HTERT RPE-1 (cell line): Measurements from ENCODE around the gene ADGRL3.

Experiments
- in situ Hi-C: fragments of 300-500 bp; cut with MboI; formaldehyde crosslinking; loops from 4 replicates; pipeline ENCODE4 v1.14.3; 2020; ENCODE audit warnings: low sequenced_read_pairs

The ADGRL3 gene

DNA sequence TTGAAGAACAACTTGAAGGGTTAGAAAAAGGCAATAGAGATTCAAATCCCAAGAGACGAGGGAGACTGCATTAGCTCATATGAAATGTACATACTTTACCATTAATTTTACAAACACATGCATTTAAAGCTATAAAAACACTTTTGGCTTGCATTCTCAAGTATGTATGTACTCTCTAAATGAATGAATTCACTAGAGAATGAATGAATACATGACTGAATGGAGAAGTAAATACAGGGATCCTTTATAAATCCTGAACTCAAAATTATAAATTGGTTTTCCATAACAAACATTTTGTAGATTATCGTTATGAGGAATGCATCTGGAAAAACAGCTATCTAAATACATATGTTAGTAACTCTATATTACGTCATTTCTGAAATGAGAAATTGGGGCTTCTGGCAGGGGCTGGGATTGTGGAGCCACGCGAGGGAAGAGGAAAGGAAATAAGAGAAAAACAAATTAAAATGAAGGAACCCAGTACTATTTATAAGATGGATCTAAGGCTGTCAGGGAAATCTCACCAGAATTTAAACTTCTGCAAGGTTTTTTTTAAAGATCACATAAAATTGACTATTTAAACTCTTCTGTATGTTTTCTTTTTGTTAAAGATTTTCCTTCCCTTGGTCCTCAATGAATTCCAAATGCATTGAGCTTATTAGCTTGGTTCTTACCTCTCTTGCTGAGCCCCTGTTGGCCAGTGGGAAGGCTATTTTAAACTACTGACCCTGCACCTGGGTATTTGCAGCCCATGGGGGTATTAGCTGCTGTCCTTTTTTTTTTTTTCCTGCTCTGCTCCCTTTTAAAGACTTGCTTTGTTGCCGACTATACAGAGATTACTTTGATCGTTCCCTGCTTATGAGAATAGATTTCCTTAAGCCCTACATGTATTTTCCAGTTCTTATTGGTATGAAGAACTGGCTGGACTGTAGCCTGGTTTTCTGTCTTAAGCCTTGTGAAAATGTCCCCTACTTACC, 207.8 kb downstream of the ADGRL3 start:
- in situ Hi-C loops, result no loop called here

DNA sequence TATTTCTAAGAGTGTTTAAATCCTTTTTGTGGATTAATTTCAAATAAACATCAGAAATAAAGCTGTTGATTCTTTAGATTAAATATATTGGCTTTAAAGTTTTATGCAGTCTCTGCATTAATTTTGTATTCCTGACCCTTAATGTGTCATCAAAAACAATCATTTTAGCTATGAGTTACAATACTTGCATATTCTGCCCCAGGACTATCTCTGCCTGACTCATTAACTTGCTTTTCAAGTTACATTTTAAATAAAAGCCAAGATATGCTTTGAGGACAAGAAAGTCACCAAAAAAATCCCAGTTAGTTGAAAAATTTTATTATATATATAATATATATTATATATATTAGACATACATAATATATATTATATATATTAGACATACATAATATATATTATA, 208.7 kb downstream of the ADGRL3 start:
- in situ Hi-C loops, result no loop called here

DNA sequence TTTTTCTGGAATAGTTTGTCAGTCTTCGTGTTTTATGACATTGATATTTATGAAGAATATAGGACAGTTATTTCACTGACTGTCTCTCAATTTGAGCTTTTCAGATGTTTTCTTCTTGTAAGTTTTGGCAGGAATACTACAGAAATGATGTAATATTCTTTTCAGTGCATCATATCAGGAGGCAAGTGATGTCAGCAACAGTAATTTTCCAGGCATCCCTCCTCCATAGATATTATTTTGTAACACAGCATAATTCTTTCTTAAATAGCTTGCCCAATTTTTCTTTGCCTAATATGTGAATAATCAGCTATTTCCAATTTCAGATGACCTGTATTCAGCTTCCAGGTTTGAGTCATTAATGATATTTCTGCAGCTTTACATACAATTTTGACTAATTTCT, 211.1 kb downstream of the ADGRL3 start:
- in situ Hi-C loops, result no loop called here

DNA sequence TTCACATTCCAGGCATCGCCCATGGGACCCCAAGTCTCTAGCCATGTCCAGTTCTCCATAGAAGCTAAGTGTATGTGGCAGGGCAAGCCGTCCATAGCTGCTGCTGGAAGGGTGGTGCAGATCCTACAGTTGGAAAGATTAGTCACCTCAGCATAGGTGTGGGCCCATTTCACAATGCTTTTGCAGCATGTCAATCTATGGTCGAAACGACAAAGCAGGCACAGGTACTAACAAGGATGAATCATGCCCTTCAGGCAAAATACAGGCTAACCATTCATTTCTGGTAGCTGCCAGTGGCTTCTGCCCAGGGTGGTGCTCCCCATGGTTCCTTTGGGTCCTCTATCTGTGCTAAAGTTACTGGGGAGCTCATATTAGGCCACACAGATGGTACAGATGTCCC, 225.2 kb downstream of the ADGRL3 start:
- in situ Hi-C loops, result no loop called here

DNA sequence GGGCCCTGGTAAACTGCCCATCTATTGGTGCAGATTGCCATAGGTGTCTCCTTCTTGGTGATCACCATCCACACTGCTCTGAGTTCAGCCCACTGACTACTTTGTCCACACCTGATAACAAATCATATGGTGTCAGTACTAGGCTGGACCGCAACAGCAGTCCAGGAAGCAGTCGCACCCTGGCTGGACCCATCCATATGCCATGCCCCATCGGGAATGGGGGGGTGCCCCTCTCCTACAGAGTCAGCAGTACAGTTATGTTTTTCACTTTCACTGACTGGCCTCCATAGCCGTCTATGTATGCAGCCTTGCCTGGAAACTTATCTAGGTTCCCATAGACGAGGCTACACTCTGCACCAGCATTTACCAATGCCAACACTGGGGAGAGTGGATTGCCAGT, 226.1 kb downstream of the ADGRL3 start:
- in situ Hi-C loops, result no loop called here

DNA sequence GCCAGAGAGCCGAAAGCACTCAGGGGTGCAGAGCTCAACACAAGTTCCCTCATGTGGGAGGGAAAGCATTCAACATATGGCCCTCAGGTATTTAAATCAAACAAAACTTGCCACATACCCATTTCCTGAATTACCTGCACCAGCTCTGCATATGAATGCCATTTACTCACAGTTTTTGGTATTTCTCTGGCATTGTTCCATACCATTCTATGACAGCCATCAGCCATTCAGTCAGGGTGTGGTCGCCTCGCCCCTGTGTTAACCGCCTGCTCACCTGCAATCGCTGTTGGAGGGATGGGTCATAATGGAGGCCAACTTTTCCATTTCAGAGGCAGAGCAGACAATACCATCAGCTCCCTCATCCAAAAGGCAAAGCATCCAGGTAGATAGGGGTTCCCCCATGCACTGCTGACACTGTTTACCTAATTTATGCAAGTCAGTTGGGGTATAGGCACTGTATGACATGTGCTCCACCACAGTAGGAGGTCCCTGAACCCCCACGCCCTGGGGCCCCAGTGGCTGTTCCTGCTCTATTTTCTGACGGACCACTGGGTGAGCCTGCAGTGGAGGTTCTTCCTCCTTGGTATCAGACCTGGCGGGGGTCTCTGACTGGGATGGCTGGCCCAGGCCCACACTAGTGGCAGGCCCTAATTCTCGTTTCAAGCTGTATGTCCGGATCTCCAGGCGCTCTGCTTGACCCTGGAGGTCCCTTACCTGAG, 227.1 kb downstream of the ADGRL3 start:
- in situ Hi-C loops, result no loop called here

DNA sequence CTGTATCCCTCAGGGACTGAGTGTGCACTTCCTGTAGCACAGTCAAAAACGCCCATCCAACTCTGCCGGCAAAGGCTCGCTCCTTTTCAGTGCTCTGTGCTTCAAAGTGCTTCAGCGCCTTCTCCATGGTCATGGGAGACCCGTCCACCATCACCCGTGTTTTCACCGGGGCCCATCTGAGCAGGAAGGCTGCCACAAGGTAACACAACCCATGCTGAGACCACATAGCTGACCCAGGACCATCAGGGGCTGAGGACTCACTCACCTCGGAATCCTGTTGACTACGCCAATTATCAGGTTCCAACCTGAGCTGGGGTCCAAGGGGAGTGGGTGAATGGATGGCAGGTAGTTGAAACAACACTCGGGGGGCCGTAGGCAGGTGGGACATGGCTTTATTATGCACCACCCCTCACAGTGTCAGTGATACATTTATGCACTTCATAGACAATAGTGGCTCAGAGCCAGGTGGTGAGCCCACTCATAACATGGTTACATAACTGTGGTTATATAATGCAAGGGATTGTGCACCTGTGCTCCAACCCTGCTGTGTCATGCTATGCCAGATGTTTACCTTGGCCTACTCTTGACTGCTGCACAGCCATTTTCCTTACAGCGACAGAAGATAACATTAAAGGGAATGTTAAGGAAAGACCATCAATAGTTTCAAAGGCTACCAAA, 227.8 kb downstream of the ADGRL3 start:
- in situ Hi-C loops, result no loop called here

DNA sequence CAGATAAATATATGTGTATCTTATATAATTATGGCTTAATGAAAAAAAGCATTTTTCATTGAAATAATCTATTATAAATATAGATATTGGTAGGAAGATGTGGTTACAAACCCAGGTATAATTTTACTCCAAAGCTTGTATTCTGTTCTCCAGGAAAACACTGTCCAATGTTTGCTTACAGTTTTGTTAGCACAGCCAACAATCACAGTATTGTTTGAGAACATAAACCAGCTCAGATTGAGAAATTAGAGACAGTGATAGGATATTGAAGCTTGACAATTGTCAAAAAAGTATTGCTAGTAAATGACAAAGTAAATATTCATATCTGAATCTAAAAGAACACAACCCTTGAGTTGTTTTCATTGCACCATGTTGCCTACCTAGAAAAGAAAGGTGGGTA, 228.8 kb downstream of the ADGRL3 start:
- in situ Hi-C loops, result no loop called here

DNA sequence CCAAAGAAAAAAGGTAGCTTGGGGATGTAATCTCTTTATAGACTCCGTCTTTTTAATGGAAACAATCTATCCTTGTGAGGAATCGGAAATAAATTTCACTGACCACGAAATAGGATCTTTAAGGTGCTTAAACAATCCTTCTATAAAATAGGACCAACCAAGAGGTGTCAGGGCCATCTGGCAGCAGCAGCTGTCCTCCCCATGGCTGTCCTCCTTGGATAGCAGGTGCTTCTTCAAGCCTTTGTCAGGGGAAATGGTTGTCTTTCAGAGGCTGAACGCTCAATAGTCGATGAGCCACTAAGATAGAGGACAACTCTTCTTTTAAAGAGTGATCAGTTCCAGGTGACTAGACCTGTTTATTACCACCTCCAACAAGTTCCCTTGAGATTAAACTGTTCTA, 231.0 kb downstream of the ADGRL3 start:
- in situ Hi-C loops, result no loop called here

DNA sequence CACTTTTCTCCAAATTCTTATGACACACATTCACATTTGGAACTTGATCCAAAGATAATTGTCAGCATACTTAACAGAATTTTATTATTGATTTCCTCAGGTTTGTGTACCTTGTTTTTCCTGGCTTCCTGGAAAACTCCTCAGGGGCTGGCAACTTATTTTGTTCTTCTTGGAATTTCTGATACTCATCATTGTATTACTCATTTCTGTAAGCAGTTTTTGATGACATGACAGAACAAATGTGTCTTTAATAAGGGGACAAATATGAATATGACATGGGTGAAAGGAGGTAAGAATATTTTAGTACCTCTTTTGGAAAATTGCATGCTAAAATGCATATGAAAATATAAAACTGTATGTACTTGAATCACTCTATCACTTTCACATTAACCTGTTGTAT, 237.8 kb downstream of the ADGRL3 start:
- in situ Hi-C loops, result no loop called here

DNA sequence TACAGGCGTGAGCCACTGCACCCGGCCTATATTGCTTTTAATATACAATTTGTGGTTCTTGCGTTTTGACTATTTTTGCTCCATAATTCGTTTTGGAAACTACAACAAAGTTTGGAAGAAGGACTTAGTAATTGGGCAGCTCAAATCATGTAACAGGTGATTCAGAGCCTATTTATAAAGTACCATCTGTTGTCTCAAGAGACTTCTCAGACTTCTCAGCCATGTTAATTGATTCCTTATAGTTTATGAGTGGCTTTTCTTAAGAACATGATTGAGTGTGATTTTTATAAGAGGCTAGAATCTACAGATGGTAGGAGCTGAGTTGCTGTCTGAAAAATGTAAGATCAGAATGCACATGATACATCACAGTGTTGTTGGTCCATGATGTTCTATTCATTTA, 240.2 kb downstream of the ADGRL3 start:
- in situ Hi-C loops, result no loop called here

DNA sequence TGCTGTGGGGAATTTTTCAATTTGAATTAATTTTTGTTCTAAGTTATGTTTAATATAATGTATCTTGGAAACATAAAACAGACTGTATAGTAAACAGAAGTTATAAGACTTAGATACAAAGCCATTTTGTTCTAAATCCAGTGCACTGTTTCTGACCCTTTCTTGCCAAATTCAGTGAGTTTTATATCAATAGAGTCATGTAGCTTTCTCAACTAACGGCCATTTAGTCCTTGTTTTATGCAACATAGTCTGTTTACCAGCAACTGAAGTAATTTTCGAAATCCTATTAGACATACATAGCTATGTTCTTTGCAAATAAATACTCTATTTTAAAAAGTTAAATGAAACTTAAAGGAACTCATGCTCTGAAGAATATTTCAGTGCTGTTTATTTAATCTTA, 242.8 kb downstream of the ADGRL3 start:
- in situ Hi-C loops, result no loop called here

DNA sequence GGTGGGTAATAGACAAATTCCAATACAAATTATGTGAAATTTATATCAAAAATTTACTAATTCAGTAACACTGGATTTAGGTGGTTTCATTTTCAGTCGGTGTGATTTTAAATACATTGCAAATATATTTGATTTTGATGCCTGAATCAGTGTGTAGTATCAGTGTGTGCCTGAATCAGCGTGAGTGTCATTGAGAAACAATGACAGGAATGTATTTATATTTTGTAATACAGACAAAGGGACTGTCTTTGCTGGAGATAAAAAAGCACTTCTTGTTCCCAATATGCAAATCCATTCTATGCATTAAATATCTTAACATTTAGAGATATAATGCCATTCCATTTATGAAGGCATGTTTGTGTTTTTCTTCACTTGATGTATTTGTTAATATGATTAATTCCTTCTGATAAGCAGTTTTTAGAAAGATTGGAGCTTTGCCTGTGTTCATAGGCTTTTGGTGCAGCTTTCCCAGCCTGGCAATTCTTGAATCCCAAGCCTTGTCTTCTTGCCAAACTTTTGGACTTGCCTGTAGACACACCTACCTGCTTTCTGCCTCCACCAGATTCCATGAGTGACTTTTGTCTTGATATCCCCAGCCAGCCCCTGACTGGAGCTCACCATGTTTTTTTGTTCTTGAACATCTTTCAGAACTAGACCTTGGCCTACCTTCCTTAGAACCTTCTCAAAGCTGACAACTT, 243.8 kb downstream of the ADGRL3 start:
- in situ Hi-C loops, result no loop called here

DNA sequence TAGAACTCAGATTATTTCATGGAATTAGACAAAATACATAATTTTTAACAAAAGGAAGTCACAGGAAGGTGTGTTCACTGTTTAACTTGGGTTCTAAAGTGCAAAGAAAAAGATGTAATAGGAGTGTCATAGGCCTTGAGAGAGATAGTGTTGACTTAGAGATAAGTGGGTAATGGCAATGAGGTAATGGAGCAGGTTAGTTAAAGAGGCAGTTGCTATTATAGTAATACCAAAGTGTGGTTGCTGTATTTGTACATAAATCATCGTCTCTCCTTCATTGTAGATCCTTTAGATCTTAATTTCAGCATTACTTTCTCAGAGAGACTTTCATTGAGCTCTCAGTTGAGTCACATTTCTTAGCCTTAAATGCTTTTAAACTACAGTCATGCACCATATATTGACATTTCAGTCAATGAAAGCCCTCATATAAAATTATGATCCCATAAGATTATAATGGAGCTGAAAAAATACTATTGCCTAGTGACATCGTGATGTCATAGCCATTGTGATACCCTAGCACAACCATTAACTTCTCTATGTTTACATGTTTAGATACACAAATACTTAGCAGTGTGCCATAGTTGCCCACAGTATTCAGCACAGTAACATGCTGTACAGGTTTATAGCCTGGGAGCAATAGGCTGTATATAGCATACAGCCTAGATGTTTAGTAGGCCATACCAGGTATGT, 245.4 kb downstream of the ADGRL3 start:
- in situ Hi-C loops, result no loop called here

DNA sequence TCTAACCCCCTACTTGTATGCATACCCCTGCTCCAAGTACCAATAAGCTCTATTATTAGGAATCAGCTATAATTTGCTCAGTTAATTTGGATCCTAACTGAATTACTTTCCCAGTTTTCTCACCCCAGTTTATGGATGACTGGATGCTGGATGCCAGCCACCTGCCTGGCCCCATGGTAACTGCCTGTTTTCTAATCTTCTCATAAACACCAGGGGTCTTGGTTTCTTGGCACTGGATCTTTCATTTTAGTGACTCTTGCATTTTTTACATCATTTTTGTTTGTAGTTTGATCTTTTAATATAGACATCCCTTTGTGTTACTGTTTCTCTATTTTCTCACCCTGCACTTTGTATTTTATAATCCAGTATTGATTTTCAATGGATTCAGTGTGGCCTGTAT, 246.8 kb downstream of the ADGRL3 start:
- in situ Hi-C loops, result no loop called here

DNA sequence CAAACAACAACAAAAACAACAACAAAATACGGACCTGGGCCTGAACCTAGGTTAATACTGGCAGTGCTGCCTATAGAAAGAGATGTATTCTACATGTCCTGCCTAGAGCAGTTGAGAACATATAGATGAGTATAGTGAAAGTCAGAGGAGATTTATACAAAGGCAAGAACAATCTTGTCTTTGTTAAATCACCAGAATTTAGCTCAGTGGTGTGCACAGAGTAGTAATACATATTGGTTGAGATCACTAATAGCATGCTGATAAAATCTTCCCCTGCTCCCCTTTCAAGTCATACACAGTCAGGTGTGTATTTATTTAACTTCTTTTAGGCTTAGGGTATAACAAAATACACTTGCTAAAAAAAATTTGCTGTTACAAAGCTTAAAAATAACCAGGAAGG, 247.8 kb downstream of the ADGRL3 start:
- in situ Hi-C loops, result no loop called here

DNA sequence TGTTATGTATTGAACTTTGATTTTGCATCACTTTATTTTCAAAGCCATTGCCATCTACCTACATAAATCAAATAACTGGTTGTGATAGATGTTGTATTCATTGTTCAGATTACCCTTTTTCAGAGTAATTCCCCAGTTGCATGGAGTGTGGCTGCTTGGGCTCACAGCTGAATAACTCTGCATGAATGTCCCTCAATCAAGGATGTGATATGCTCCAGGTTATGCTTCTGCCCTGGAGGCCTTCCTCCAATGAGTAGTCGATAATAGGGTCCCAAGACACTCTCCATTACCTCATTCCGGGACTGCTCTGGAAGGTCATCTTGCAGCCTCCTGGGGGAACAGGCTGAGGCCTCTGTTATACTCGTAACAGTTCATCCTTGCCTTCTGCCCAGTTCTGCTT, 251.8 kb downstream of the ADGRL3 start:
- in situ Hi-C loops, result no loop called here

DNA sequence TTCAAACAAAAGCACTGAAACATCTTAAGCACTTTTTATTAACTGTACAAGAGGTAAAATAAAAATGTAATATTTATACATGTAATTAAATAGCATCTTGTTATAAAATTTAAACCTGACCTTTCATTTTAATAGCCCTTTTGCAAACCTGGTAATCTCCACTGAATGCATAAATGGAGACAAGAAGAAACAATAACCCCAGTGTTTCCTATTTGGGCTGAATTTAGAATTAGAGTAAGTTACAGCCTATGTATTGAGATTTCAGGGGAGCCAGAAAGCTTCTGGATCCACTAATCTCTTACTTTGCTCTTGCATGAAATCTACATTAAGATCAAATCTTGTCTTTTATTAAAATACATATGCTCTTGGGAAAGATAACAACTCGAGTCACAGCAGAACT, 261.8 kb downstream of the ADGRL3 start:
- in situ Hi-C loops, result no loop called here

DNA sequence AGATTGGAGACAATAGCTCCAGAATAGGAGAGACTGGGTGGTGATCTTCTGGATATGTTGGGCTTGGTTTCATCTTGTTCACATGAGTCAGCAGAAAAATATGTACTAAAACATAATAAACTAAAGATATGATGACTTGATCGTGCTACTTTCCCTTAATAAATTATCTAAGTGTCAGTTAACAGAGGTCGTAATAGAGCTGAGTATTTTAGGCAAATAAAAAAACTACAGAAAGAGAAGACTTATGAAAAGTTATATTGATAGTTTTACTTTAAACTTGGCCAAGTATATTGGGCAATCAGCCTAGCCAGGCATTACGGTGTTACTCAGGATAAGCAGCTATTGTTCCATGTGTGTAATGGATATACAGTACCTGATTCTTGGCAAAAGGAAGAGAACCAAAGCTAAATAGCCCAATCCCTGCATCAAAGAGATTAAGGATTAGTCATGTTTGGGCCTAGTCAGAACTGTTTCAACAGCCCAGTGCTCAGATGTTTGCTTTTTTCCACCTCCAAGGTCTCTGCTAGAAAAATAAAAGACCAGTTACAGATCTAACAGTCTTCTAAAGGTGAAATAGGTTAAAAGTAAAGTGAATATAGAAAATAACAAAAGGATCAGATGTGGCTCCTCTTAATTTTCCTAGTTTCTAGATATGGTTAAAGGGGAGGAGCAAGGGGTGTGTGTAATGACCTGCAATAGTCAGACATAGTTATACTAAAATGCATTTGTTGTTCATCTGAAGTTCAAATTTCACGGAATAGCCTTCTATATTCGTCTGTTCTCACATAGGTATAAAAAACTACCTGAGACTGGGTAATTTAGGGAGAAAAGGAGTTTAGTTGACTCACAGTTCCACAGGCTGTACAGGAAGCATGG, 262.6 kb downstream of the ADGRL3 start:
- in situ Hi-C loops, result no loop called here
